GM21717 (cell line): ENCODE data around the gene KCND1.

ENCODE experiments used
- ATAC-seq: cut with Tn5 transposase; IDR thresholded peaks from one replicate; pipeline ENCODE4 v1.9.1; 2021; ENCODE audit warnings: mild to moderate bottlenecking, moderate library complexity; ENCODE audit not compliant: unreplicated experiment

Gene KCND1

GRCh38 chrX:48939524-48940228, 32.0 kb downstream of the KCND1 start:
- no peak for ATAC-seq

GRCh38 chrX:48938721-48939425, 32.8 kb downstream of the KCND1 start:
- ATAC-seq = peak; percentile 45

GRCh38 chrX:48937054-48937907, 34.4 kb downstream of the KCND1 start:
- peak; percentile 57 for ATAC-seq

GRCh38 chrX:48936429-48937053, 35.1 kb downstream of the KCND1 start:
- ATAC-seq = no peak

GRCh38 chrX:48935301-48935670, 36.4 kb downstream of the KCND1 start:
- ATAC-seq = no peak

GRCh38 chrX:48934581-48935300, 36.9 kb downstream of the KCND1 start:
- ATAC-seq = no peak

GRCh38 chrX:48933757-48934156, 37.9 kb downstream of the KCND1 start:
- ATAC-seq = peak; percentile 35

GRCh38 chrX:48927736-48928382, 43.8 kb downstream of the KCND1 start:
- no peak for ATAC-seq

GRCh38 chrX:48927123-48927522, 44.5 kb downstream of the KCND1 start:
- no peak for ATAC-seq

GRCh38 chrX:48924270-48924669, 47.4 kb downstream of the KCND1 start:
- no peak for ATAC-seq

GRCh38 chrX:48923771-48924170, 47.9 kb downstream of the KCND1 start:
- no peak for ATAC-seq

GRCh38 chrX:48920718-48921104, 50.9 kb downstream of the KCND1 start:
- no peak for ATAC-seq

GRCh38 chrX:48919947-48920717, 51.5 kb downstream of the KCND1 start:
- no peak for ATAC-seq

- ATAC-seq = peak; percentile 9
Measured at GRCh38 chrX:48919360-48919841, 52.2 kb downstream of the KCND1 start.

GRCh38 chrX:48918643-48919340, 52.9 kb downstream of the KCND1 start, which contains the start of gene PIM2:
Gene PIM2 (minus strand): TSS chrX:48919024. CDS start chrX:48918834, 190 bp downstream.
- peak; percentile 63 for ATAC-seq

GRCh38 chrX:48918301-48918642, 53.4 kb downstream of the KCND1 start:
- no peak for ATAC-seq

- ATAC-seq = peak; percentile 32
Measured at GRCh38 chrX:48917139-48918001, 54.3 kb downstream of the KCND1 start.
